ENCODE measurements around the gene CAB39L. TPM values are rescaled to one million over a fixed set of nuclear protein-coding genes. Genes with fewer than 3 reads are reported as not detected.

CAB39L gene
- total RNA-seq, 4 donors from 2014 or later: 51.7 to 72.9 (median 62.1) TPM

DNA sequence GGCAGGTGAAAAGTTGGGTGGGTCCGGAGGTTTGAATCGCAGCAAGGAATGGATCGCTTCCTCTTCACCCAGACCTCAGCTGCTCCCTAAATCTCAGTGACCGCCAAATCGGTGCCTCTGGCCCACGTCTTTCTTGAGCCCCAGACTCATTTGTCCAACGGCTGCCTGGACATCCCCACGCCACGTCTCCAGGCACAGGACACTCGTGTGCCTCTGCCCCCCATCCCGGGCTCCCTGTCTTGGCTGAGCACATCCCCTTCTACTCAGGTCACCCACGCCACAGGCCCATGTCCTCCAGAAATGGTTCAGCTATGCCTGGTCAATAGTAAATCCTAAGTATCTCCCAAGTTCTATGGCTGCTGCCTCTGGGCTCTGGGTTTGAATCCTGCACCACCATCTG lies 139.5 kb downstream of the CAB39L start:
- TF ChIP-seq, protein P1, sequence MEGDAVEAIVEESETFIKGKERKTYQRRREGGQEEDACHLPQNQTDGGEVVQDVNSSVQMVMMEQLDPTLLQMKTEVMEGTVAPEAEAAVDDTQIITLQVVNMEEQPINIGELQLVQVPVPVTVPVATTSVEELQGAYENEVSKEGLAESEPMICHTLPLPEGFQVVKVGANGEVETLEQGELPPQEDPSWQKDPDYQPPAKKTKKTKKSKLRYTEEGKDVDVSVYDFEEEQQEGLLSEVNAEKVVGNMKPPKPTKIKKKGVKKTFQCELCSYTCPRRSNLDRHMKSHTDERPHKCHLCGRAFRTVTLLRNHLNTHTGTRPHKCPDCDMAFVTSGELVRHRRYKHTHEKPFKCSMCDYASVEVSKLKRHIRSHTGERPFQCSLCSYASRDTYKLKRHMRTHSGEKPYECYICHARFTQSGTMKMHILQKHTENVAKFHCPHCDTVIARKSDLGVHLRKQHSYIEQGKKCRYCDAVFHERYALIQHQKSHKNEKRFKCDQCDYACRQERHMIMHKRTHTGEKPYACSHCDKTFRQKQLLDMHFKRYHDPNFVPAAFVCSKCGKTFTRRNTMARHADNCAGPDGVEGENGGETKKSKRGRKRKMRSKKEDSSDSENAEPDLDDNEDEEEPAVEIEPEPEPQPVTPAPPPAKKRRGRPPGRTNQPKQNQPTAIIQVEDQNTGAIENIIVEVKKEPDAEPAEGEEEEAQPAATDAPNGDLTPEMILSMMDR (IDR thresholded peaks at IDR 0.05; ENCODE audit: low read depth): no peak

DNA sequence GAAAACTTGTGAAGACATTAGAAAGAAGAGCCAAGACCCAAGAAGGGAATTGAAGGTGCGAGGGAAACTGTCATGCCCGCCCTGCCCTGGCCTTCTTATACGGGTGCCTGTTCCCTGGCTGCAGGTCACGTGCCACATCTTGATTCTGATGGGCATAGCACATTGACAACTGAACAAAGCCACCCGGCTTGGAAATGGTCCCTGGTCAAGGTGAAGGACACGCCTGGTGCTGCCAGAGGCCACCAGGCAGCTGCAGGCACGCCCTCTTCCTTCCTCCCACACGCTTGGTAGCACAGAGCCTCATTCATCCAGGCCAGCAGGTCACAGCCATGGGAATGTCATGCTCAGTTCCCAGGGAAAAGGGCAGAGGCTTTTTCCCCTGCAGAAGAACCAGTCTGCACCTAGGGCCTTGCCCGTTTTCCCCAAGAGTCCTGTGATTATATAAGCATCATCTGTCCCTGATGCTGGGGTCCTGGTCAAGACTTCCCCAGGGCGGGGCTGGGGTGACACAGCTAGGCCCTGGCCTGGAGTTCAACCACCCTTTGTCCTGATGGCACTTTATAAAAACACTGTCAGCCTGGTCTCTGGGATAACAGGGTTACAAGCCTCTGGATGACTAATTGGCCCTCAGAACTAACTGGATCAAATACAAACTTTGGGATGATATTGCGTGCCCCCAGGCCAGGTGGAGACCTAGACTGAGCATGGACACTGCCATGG lies 140.2 kb downstream of the CAB39L start:
- TF ChIP-seq, protein P1 (IDR thresholded peaks at IDR 0.05; ENCODE audit: low read depth): no peak

DNA sequence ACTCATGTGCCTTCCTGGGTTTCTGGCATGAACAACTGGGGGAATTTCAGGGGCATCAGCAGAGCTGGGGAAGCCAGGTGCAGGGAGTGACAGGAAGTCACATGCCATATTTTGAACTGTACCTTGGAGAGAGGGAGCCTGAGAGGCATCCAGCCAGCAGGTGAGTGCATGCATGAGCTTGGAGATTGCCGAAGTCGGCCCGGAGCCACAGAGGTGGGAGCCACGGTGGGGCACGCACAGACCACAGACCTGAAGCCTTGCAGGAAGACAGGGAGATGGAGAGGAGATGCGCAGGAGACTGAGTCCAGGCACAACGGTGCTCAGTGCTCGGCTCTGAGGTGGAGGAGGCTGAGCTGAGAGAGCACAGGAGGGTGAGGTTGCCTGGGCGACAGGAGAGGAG lies 141.0 kb downstream of the CAB39L start:
- TF ChIP-seq, protein P1 (IDR thresholded peaks at IDR 0.05; ENCODE audit: low read depth): no peak

- TF ChIP-seq, protein P1 (IDR thresholded peaks at IDR 0.05; ENCODE audit: low read depth): no peak
Observed at GRCh38 chr13:49302222-49302621, 141.6 kb downstream of the CAB39L start.

- TF ChIP-seq, protein P1 (IDR thresholded peaks at IDR 0.05; ENCODE audit: low read depth): no peak
Observed at GRCh38 chr13:49300739-49301589, 142.9 kb downstream of the CAB39L start.

GRCh38 chr13:49300276-49300675 lies 143.6 kb downstream of the CAB39L start:
- TF ChIP-seq, protein P1 (IDR thresholded peaks at IDR 0.05; ENCODE audit: low read depth): no peak

DNA sequence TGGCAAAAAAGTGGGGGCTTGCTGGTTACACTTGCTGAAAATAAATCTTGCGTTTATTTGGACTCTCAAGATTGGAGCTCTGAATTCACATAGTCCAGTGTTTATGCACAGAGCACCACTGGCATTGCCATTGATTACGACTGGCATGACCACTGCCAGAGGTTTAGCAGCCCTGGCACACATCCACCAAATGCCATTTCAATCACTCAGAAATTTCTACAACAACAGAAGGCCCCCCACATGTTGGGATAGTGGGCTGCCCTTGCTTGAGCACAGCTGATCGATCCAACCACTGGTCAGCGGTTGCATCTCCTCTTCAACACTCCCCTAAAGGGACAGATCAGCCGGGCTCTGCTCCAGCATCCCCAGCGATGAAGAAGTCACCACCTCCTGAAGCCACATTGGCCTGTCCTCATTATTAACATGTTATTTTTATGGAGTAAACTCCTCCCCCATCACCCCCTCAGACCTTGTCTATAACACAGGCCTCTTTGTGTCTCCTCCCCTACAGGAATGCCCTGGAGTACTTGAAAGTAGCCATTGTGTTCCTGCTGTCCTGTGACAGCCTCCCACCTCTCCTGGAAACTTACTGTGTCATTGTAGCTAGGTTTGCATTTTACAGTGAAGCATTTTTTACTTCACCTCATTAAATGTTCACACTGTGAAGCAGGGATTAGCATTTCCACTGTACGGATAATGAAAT lies 144.8 kb downstream of the CAB39L start:
- TF ChIP-seq, protein P1 (IDR thresholded peaks at IDR 0.05; ENCODE audit: low read depth): no peak
